Stimulated activated CD4-positive, alpha-beta T cell treated with anti-CD3 and anti-CD28 coated beads, Interleukin-12 subunit alpha, Interleukin-12 subunit beta, amount 100 ng/mL, for 4 hours (primary cell): ENCODE measurements around the gene SH3D21.

Experiments used
- DNase-seq: peaks from one replicate; pipeline ENCODE4 v3.0.0-alpha.2; 2020

SH3D21 gene

DNA sequence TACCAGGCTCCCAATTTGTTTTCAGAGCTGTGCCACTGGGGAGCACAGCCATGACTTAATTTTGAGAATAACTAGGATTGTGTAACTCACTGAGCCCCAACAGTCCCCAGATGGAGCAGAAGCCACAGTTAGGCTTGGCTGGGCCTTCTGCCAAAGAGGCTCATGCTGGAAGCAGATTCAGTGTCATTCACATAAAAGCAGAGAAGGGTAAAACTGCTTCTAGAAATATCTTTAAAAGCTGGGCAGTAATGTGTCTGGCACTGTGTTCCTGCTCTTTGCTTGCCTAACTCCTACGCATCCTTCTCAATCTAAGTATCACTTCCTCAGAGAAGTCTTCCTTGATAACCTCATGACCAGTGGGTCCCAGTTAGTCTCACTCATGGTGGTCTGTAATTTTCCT, 59.2 kb downstream of the SH3D21 start:
- DNase-seq: no peak

DNA sequence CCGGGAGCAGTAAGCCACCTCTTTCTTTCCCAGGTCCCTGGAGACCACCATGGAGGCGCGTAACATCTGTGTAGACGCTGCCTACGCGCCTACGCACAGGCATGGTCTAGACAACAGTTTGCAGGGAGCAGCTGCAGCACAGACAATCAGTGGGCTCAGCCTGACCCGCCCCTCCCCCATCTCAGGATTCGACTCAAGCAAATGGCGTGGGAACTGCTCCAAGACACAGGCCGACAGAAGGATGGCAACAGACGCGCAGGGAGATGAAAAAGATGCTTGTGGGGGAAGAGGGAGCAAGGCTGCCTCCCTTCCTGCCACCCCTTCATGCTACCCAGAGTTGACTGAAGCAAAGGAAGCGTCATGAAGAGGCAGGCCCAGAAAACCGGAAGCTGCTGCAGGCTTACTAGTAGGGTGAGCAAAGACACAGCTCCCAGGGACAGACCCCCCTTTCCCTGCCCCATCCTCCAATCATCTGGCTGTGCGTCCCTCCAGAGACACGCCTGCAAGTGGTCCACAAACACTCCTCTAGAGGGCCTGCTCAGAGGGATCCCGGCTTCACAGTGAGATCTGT, 60.0 kb downstream of the SH3D21 start:
- DNase-seq: peak; percentile 21

DNA sequence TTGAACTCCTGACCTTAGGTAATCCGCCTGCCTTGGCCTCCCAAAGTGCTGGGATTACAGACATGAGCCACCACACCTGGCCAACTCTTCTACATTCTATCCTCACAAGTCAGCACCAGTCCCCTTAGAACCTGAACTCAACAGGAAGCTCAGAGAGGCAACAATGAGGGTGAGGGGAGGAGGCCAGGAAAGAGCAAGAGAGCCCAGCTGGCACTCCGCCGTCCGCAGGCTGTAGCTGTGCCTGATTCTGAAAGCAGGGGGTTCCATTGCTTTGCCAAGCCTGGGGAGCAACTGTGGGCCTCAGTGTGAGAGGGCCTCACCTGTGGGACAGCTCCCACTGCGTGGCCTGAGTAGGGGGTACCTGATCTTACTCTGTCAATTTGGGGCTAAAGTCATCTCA, 60.9 kb downstream of the SH3D21 start:
- no peak for DNase-seq

GRCh38 chr1:36367798-36368197, 61.6 kb downstream of the SH3D21 start:
- no peak for DNase-seq

GRCh38 chr1:36369061-36369861, 63.1 kb downstream of the SH3D21 start:
- DNase-seq: peak; percentile 85
